Cortex of kidney (tissue), 1 donor: ENCODE measurements around the gene ZNF334.

Experiments
- DNase-seq: peaks from one replicate; lab custom pipeline; 2025; lab: John Stamatoyannopoulos, UW

Gene ZNF334

DNA sequence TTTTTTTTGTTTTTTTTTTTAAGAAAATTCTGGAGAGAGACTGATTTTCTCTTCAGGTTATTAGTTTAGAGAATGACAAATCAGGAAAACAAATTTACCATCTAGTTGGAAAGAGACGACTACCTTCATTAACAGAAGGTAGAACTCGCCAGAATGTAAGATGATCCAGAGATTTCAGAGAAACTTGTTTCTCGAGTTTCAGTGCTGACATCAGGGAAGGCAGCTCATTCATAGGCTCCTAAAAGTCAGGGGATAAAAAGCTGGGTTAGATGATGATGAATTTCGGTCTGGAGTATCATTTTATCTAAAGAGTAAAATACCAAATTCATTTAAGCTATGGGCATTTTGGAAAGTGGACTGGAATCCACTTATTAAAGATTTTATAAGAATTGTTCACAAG is 27.9 kb downstream of the ZNF334 start:
- DNase-seq = no peak

DNA sequence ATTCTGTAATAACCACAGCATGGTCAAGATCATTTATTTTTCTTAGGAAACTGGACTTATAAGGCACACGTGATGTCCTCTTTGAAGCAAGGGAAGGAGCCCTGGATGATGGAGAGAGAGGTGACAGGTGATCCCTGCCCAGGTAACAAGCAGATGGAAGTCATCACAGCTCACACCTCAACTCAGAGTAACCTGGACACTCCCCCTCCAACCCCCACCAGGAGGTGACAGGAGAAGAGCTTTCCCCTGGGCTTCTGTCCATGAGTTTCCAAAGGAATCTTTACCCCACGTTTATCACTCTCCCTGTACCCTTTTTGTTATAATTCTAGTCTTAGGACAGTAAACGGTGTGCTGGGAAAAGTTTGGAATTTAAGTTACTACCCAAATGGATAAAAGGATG is 28.4 kb downstream of the ZNF334 start:
- no peak for DNase-seq

- no peak for DNase-seq
These were observed 29.5 kb downstream of the ZNF334 start for GRCh38 chr20:46483879-46484278.

DNA sequence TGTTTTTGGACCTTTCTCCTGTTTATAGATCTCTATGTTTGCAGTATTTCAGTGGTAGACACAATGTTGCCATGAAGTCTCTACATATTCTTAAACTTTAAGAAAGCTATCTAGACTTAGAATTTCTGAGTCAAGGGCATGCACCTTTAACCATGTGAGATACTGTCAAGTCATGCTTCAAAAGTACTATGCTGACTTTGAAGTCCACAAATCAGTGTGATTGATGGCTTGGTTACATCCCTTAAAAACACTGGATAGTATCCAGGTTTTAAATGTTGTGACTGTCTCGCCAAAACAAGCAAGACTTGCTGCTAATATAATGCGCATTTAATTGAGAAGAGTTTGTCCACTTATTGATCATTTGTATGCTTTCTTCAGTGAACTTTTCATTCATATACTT is 30.5 kb downstream of the ZNF334 start:
- no peak for DNase-seq

GRCh38 chr20:46477640-46478039 is 35.7 kb downstream of the ZNF334 start:
- no peak for DNase-seq

- no peak for DNase-seq
These were observed 36.1 kb downstream of the ZNF334 start for GRCh38 chr20:46477225-46477624.

DNA sequence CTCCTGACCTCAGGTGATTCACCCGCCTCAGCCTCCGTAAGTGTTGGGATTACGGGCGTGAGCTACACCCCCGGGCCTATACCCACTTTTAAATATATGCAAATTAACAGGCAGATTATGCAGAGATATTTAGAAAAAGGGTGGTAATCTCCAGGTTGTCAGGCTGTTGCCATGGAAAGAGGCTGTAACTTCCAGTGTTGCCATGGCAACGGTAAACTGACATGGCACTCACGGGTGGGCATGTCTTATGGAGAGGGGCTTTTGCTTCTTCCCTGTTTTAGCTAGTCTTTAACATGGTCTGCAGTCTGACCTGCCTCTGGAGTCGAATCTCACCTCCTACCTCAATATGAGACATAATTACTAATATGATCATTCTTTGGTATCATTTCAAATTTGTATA is 44.9 kb downstream of the ZNF334 start:
- no peak for DNase-seq

DNA sequence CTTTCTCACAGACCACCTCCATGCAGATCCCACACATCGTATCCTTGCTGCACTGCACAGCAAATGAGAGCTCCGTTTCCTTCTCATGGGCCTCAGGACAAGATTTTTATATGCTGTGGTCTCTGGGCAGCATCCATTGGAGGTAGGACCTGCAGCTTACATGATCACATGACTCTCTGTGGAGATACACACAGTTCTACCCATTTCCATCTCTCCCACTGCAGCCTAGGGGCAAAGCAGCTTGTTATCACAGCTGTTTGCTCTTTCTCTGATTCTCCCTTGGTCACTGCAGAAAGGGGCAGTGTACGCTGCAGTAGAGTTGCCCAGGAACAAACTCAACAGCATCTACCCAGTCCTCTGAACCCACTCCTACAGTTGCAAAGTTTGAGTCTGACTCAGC is 48.9 kb downstream of the ZNF334 start:
- DNase-seq = no peak

- DNase-seq = no peak
These were observed 49.5 kb downstream of the ZNF334 start for GRCh38 chr20:46463852-46464251.

GRCh38 chr20:46461808-46462207 is 51.6 kb downstream of the ZNF334 start:
- no peak for DNase-seq

DNA sequence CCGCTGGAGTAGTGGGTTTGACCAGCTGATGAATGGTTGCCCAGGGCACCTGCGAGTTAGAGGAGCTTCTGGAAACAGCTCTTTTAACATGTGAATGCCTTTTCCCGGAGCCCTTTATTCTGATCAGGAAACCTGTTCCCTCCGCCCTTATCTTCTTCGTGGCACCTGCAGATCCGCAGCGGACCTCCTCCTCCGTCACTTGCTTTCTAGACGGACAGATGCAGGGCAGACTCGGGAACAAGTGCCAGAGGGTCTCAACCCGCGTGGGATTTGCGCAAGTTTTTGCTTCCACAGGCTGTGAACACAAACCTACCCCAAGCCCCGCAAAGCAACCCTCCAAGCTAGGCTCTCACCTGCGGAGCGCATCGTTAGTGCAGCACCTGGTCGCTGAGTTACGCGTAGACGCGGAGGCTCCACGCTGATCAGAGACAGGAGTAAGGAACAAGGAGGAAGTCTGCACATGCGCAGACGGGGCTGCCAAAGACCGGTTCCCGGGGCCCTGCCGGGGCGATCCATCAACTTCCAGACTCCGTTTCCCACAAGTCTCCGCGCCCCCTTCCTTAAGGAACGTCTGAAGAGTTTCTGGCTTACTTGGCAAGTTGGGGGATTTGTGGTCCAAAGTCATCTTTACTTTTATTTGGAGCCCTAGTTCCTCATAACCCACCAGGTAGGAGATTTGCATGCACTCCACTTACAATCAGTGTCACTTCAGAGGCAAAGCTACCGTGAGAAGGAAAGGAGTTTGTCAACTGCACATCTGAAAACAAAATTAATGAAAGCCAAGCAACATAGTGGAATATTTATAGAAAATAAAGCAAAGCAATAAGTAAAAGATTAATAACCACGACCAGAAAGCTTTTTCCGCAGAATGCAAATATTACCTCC is 54.3 kb downstream of the ZNF334 start:
- DNase-seq = no peak

DNA sequence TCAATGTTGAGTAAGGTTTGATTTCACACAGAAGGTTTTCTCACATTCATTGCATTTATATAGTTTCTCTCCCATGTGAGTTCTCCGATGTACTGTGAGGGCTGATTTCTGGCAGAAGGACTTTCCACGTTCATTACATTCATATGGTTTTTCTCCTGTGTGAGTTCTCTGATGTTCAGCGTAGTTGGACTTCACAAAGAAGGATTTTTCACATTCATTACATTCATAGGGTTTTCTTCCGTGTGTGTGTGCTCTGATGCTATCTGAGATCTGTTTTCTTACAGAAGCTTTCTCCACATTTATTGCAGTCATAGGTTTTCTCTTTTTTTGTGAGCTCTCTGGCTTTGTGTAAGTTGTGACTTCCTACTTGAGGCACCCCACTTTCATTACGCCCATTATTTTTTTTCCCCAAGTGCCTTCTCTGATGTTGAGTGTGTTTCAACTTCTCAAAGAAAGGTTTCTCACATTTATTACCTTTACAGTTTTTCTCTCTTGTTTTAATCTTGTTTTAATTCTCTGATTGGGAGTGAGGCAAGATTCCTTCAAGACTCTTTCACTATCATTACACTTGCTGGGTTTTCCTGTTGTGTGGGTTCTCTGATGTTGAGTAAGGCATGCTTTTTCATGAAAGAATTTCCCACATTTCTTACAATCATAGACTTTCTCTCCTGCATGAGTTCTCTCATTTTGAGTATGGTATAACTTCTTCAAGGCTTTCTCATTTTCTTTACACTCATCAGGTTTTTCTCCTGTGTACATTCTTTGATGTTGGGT is 56.9 kb downstream of the ZNF334 start:
- no peak for DNase-seq

DNA sequence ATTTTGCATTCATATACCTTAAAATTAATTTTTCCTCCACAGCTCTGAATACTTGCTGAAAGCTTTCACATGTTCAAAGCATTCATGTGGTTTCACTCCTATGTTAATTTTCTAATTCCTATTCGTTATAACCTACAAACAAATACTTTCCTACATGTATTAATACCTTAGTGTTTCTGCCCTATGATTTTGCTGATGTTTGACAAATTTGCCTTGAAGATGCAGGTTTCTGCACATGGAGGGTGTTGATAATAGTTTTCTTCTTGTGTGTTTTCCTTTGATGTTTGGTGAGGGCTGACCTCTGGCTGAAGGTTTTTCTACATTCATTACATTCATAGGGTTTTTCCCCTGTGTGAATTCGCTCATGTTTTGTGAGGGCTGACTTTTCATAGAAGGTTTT is 57.6 kb downstream of the ZNF334 start:
- no peak for DNase-seq
